Activated CD8-positive, alpha-beta memory T cell treated with anti-CD3 and anti-CD28 coated beads for 36 hours (primary cell): ENCODE data around the gene FBXW12. TPM values are rescaled to one million over a fixed set of nuclear protein-coding genes. Genes with fewer than 3 reads are reported as not detected.

Source experiments
- CTCF ChIA-PET: fragments of 350-600 bp; sonication (Branson Sonifier 250); formaldehyde crosslinking; loops from one replicate; lab custom pipeline; 2021; ENCODE audit warnings: antibody characterized with exemption; lab: Charles Lee
- POLR2A ChIA-PET: fragments of 350-600 bp; sonication (Branson Sonifier 250); formaldehyde crosslinking; loops from one replicate; lab custom pipeline; 2021; ENCODE audit warnings: antibody characterized with exemption; lab: Charles Lee
- total RNA-seq, 2 experiments: library from RNA; stranded (reverse); gene quantifications; one replicate each; pipeline ENCODE4 v1.2.3, GENCODE V29; 2021

FBXW12 gene
- total RNA-seq, 2 experiments from 2014 or later, result not detected

DNA sequence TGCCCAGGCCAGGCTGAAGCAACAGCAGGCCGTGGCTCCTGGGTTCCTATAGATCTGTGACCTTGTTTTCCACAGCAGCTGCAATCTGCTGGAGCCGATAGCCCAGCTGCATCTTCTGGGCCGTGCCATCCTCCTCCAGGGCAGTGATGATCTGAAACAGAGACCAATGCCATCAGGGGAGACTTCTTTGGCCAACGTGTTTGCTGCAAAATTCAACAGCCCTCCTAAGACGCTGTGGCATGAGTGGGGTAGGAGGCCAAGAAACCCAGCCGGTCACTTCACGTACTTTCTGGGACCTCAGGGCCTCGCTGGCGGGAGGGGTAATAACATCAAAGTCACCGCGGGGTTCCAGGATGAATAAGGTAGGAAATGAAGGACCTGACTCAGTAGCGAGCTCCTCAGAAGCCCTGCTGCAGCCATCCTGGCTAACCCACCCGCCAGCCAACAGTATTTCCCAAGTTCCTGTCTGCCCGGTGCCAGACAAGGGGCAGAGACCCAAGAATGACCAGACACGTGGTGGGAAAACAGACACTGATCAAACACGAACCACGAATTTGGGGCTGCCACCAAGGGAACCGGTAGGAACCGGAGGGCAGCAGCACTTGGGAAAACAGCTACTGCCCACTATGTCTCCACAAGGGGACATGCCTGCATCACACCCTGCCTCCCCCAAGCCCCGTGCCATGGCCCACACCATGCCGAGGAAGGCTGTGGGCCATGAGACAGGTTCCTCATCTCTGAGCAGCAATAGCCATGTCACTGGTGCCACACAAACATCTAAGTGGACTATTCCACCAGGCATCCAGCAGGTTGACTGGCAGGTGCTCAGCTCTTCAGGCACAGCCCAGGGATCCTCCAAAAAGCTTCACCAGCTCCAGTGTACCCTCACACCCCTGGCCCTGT is 32.7 kb downstream of the FBXW12 start:
- CTCF ChIA-PET, result interaction anchor here (0.9 to 1.2 kb wide), 3 partner anchors 32 to 131 kb away, joined by 3 read pairs; no protein-coding TSS in a partner anchor
- POLR2A ChIA-PET, result no interaction called here

DNA sequence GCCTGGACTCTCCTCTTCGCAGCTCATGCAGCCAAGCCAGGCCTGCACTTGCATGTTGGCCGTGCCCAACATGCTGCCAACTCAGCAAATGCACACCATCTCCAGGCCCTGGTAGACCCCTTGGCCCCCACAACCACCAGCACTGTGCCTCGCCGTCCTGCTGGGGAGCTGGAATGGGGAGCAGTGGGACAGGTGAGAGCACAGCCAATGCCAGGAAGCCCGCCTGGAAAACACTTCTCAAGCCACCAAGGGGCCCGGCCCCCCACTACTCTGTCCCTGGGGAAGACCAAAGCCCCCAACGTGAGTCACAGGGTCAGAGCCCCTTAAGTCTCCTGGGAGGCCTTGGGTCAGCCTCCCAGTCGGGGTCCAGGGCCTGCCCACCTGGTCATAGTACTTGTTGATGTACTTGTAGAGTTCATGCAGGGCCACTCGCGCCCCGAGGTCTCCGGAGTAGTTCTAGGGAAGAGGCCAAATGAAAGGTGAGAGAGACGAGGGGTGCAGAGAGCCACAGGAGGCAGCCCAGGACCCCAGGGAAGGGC is 33.4 kb downstream of the FBXW12 start:
- POLR2A ChIA-PET, result no interaction called here
- CTCF ChIA-PET, result interaction anchor here (1.1 to 1.2 kb wide), 2 partner anchors 31 to 125 kb away, joined by 3 read pairs; no protein-coding TSS in a partner anchor

GRCh38 chr3:48405971-48406370 is 34.0 kb downstream of the FBXW12 start:
- POLR2A ChIA-PET, result no interaction called here

DNA sequence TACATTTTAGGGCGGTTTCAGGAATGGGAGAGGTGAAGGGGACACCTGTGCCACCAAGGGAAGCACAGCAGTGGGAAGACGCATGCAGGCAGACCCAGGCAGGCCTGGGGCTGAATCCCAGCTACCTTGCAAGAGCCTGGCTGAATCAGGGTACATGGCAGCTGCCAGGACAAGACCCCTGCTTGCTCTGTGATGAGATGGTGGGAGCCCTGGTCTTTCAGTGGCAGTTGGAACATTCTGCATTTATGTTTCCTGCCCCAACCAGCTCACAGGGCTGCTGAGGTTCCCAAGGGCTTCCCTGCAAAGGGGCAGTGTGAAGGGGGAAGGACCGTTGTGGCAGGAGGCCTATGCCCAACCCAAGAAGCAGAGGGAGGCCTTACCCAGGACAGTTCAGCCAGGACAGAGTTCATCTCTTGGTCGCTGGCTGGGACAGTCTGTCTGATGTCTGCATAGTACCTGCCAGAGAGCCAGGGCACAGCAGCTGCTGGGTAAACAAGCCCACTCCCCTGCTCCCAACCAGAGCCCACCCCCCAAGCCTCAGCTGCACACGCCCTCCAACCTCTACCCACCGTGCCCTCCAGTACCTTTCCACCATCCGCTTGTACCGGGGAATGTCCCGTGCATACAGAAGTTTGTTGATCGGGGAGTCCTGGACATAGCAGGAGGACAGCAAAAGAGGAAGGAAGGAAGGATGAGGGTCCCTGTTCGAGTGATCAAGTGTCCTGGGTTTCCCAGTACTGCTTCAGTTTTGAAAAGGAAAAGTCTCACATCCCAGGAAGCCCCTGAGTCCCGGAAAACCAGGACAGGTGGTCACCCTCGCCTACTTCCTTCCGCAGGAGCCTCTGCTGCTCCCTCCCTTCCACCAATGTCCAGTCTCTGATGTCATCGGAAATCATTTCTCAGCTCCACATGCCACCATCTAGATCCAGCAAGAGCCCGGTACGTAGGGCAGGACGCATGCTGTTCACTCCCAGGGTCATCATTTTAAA is 34.7 kb downstream of the FBXW12 start:
- CTCF ChIA-PET, result interaction anchor here (0.6 to 1.1 kb wide), 2 partner anchors 29 to 50 kb away, joined by 3 read pairs; no protein-coding TSS in a partner anchor
- POLR2A ChIA-PET, result interaction anchor here (0.6 kb wide), 1 partner anchor 1829 kb away, joined by 3 read pairs; no protein-coding TSS in a partner anchor

More at GRCh38 chr3:48405971-48406370, 34.0 kb downstream of the FBXW12 start:
- CTCF ChIA-PET, result no interaction called here

- CTCF ChIA-PET, result interaction anchor here (0.6 to 1.6 kb wide), 4 partner anchors 22 to 49 kb away, joined by 3 to 5 read pairs (median 3); partner anchors contain the start of gene PLXNB1
- POLR2A ChIA-PET, result no interaction called here
These were observed 35.6 kb downstream of the FBXW12 start for GRCh38 chr3:48407542-48408099.

GRCh38 chr3:48408823-48409281 is 36.8 kb downstream of the FBXW12 start:
- ChIA-PET CTCF (interaction anchor here (1.2 to 1.6 kb wide), 3 partner anchors 18 to 30 kb away, joined by 3 to 5 read pairs (median 5); partner anchors contain the start of gene CCDC51), POLR2A (no interaction called here)

DNA sequence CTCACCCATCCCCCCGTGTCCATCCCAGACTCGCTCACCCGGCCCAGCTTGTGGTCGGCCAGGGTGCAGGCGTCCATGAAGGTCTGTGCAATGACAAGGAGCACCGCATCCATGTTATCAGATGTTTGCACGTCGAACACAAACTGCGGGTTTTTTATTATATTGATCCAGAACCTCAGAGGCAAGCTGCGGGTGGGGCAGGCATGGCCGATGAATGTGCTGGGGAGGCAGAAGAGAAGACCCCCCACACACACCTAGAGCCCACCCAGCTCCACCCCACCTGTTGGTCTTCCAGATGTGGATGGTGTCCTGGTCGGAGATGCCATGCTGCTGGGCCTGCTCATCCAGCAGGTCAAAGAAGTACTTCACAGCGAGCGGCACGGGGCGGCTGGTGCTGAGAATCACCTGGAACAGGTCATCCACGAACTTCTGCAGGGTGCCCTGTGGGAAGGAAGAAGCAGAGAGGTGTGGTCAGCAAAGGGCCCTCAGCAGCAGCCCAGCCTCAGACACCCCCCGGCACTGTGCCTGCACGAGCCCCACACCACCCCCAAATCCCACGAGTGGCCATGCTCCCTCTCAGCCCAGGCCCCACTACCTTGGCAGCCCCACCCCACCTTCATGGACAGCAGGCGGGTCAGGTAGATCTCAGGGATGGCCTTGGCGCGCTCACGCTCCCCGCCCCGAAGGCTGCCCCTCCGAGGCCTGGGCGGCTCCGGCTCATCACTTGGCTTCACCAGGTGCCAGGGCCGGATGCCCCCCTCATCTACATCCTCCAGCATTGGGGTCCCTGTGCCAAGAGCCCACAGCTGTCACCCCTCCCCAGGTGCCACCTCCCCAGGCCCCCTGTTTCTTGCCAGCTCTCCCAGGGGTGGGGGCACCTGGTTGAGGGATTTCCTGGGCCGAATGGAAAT is 37.5 kb downstream of the FBXW12 start:
- CTCF ChIA-PET, result interaction anchor here (0.6 to 1.6 kb wide), 4 partner anchors 18 to 55 kb away, joined by 3 to 5 read pairs (median 5); partner anchors contain the start of gene CCDC51
- POLR2A ChIA-PET, result no interaction called here

DNA sequence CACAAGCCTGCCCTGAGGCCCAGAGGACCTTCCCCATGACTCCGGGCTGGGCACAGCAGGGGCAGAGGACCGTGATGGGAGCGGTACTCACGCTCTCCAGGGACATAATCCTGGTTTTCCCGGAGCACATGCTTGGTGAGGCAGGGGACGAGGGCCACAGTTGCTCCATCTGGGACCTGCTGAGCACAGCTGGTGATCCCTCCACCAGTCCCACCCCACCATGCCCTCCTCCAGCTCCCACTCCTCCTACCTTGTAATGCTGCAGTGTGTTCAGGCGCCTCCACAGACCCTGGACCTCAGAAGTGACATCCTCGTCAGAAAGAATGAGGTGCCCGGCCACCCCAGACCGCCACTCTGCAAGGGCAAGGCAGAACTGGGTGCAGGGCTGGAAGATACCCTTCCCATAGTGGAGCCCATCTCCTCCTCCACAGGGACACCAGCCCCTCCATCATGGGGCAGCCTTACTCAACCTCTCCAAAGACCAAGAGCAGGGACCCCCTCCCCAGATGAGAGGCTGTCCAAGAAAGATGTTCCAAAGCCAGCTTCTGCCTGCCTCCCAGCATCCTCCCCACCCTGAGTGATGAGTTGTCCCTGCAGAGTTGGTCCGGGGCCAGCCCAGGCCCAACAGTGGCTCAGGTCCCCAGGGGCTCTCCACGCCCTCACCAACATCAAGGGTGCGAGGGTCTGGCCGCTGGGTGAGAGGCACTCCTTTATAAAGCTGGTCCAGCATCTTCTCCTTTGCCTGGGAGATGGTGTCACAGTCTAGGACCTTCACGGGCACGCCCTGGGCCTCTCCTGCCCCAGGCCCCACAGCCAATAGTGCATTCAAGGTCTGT is 38.4 kb downstream of the FBXW12 start:
- ChIA-PET POLR2A (no interaction called here), CTCF (interaction anchor here (0.6 to 2.8 kb wide), 3 partner anchors 9 to 307 kb away, joined by 4 to 8 read pairs (median 5); no protein-coding TSS in a partner anchor)

DNA sequence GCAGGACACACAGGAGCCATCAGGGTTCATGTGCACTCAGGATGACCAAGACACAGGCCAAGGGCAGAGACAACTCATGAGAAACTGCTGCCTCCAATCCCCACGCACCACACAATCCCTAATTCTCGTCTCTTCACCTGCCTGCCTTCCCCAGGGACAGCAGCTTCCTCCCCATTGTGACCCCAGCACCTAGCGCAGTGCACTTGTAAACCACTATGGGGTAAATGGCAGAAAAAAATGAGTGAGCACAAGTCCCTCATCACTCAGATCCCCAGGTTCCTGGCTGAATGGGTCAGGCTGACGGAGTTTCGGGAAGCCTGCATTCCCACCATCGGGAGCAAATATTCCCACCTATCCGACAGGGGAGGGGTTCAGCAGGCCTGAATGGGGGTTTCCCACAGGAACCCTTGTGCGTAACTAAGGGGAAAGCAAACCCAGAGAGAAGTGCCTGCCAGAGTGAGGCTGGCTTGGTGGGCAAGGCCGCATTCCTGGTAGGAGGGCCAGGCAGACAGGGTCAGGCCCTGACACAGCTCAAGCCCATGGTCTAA is 39.1 kb downstream of the FBXW12 start:
- ChIA-PET CTCF (interaction anchor here (0.6 to 2.8 kb wide), 2 partner anchors 10 to 308 kb away, joined by 4 to 8 read pairs; no protein-coding TSS in a partner anchor), POLR2A (no interaction called here)

DNA sequence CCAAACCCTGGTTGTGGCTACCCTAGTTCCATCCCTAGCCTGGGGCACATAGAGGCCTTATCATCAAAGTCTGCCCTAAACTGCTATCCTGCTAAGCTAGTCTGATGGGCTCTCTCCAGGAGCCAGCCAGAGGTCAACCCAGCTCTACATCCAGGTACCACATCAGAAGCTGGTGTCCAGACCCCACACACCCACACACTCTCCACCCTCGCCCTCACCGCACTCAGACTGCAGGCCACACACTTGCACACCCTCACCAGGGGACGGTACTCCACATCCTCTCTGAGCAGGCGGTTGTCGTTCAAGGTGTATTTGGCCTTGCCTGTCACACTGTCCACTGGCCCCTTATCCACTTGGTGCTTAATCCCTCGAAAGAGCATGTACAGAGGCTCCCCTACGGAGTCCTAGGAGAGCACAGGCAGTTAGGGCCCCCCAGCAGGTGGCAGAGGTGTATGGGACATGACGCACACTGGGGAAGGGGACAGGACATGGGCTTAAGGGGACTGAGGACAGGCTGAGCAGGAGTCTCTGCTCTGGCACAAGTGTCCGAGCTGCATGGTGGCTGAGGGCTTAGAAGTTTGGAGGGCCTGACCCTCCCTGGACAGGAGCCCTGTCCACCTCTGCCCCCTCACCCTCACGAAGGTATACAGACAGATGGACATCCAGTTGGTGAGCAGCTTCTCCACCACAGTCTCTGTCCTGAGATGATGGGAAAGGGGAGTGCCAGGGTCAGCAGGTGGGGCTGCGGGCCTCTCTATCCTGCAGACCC is 39.8 kb downstream of the FBXW12 start:
- CTCF ChIA-PET, result interaction anchor here (2.8 kb wide), 1 partner anchor 11 kb away, joined by 8 read pairs; no protein-coding TSS in a partner anchor
- POLR2A ChIA-PET, result no interaction called here

DNA sequence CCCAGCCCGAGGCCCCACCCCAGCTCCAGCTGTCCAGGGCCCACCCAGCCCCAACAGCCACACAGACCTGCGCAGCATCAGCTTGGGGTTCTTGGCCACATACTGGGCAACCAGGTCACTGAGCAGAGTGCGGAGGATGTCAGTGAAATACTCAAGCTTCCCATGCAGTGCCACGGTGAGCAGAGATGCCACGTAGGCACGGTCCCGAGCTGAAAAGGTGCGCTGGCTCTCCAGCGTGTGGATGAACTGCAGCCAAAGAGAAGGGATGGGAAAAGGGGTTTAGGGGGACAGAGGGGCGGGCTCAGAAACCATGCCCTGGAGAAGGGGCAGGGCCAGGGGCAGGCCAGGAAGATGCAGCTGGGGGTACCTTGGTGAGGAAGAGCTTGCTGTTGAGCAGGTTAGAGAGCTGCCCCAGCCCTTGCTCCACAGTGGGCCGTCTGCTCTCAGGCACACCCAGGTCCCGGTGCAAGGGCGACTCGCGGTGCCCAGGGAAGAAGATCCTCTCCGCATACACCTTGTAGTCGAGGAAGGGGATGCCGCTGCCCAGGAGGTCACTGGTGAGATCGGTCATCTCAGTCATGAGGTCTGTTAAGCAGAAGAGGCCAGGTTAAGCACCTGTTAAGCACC is 40.5 kb downstream of the FBXW12 start:
- POLR2A ChIA-PET, result no interaction called here

GRCh38 chr3:48413086-48413485 is 41.1 kb downstream of the FBXW12 start:
- CTCF ChIA-PET, result interaction anchor here (1.2 kb wide), 1 partner anchor 23 kb away, joined by 3 read pairs; no protein-coding TSS in a partner anchor
- POLR2A ChIA-PET, result no interaction called here

More for the DNA sequence above, 40.5 kb downstream of the FBXW12 start:
- CTCF ChIA-PET, result interaction anchor here (1.2 to 2.8 kb wide), 2 partner anchors 12 to 24 kb away, joined by 3 to 8 read pairs; no protein-coding TSS in a partner anchor

DNA sequence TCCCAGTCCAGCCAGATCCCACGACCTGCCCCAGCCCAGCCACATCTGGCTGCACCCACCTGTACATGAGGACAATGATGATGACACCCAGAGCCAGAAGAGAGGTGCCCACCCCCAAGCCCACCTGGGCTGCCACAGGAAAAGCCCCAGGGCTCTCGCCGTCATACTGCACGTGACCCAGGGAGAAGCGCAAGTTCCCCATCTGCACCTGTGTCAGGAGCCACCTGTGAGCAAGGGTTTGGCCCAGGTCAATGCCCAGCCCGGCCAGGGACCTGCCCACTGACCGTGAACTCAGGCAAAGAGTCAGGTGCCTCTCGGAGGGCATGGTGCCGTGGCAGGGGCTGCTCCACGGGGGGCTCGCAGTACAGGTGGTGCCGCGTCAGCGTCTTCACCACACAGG is 41.6 kb downstream of the FBXW12 start:
- POLR2A ChIA-PET, result no interaction called here
- CTCF ChIA-PET, result interaction anchor here (1.2 kb wide), 1 partner anchor 23 kb away, joined by 3 read pairs; no protein-coding TSS in a partner anchor

DNA sequence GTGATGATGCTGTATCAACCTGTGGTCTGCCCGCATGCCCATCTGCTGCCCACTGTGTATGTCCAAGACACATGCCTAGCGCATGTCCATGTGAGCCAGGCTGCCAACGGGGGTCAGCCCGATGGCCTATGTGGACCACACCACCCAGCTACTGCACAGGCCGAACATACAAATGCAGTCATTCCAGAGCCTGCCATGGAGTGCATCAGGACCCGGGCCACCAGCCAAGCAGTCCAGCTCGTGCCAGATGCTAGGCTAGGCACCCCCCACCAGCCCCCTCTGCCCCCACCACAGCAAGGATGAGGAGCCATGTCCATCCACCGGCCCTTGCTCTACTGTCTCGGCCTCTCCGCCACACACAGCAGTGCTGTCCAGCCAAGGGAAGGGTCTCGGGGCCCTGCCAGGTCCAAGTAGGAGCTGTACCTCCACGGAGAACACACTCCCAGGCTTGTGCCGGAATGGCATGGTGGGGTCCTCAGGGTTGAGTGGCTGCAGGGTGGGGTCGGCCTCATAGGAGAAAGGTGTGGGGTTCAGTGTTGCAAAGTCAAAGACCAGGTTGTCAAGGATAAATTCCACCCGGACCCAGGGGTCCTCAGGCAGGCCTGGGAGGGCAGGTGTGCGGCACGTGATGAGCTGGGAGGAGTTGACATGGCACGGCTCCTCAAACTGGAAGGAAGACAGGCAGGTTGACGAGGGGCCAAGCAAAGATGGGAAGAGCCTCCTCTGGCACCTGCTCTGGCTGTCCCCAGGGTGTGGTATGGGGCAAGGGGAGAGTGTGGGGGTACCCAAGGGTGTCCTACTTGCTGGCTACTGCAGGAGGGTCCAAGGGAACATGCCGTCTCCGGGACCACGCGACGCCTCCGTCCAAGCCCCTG is 42.6 kb downstream of the FBXW12 start:
- ChIA-PET CTCF (interaction anchor here (1.0 kb wide), 2 partner anchors 21 to 22 kb away, joined by 3 read pairs; no protein-coding TSS in a partner anchor), POLR2A (no interaction called here)
